Large intestine (tissue), 1 donor: ENCODE measurements around the gene SPCS1. TPM values are rescaled to one million over a fixed set of nuclear protein-coding genes. Genes with fewer than 3 reads are reported as not detected.

Source experiments
- polyA plus RNA-seq: library from polyadenylated mRNA; unstranded; fragments of 120-200 nt; gene quantifications from one replicate; pipeline ENCODE4 v1.2.1, GENCODE V29; 2013

Gene SPCS1
- polyA plus RNA-seq, 1 donor: 166 TPM

Other genes with a start within 250 kb of the SPCS1 start
- gene STAB1, start 210.8 kb upstream of the SPCS1 start, polyA plus RNA-seq: 43.5 TPM
- 67.6 TPM for gene NT5DC2, start 172.2 kb upstream of the SPCS1 start, polyA plus RNA-seq
- gene UQCC5, start 169.5 kb upstream of the SPCS1 start, polyA plus RNA-seq: 25.8 TPM
- 37.5 TPM for gene PBRM1, start 20.2 kb upstream of the SPCS1 start, polyA plus RNA-seq
- 96.2 TPM for gene GNL3, start 20.1 kb upstream of the SPCS1 start, polyA plus RNA-seq
- 53.8 TPM for gene GLT8D1, start 315 bp upstream of the SPCS1 start, polyA plus RNA-seq
- gene NEK4, start 64.8 kb downstream of the SPCS1 start, polyA plus RNA-seq: 23.0 TPM
- 1.6 TPM for gene ITIH1, start 71.5 kb downstream of the SPCS1 start, polyA plus RNA-seq
- gene ITIH3, start 88.7 kb downstream of the SPCS1 start, polyA plus RNA-seq: 5.3 TPM
- gene ITIH4, start 124.6 kb downstream of the SPCS1 start, polyA plus RNA-seq: 4.3 TPM
- 2.8 TPM for gene MUSTN1, start 128.9 kb downstream of the SPCS1 start, polyA plus RNA-seq
- 5.9 TPM for gene STIMATE, start 191.4 kb downstream of the SPCS1 start, polyA plus RNA-seq